H1 (cell line): ENCODE measurements around the gene UBE4B. TPM values are rescaled to one million over a fixed set of nuclear protein-coding genes. Genes with fewer than 3 reads are reported as not detected.

Source experiments
- POU5F1 ChIP-seq: IDR thresholded peaks from 2 replicates; pipeline ENCODE4 v1.6.1; 2011; ENCODE audit warnings: low read depth, mild to moderate bottlenecking, low read length, moderate library complexity
- SP4 ChIP-seq: IDR thresholded peaks from 2 replicates; pipeline ENCODE4 v1.6.1; 2012; ENCODE audit warnings: low read length, inconsistent platforms
- polyA plus RNA-seq, 7 experiments: library from polyadenylated mRNA; depleted of rRNA in 3 of 7; stranded (reverse) in 5 of 7; unstranded in 2 of 7; fragments of >200 nt in 5 of 7; fragments of 200-250 nt in 2 of 7; gene quantifications; 1 replicate in 5 of 7; 2 replicates in 1 of 7; 4 replicates in 1 of 7; pipeline versions ENCODE4 v1.2.1 to v1.2.3, GENCODE V29; 2011 to 2013; ENCODE audit warnings: missing spikeins in 2 of 7, mixed read lengths in 2 of 7
- total RNA-seq: library from RNA; stranded (reverse); fragmentation: NEBNext Ultra II Directional; extraction: Animal tissue kit (Norgen Biotek cat#: 25700); gene quantifications from 2 replicates; pipeline ENCODE4 v1.2.1, GENCODE V29; 2021
- TF ChIP-seq, protein P1 (sequence below): fragments of 300-600 bp; sonication (generic); IDR thresholded peaks from 2 replicates; pipeline ENCODE4 v1.7.1; 2012; ENCODE audit warnings: low read length, moderate library complexity, mild to moderate bottlenecking, inconsistent platforms; ENCODE audit not compliant: insufficient replicate concordance

UBE4B gene
- total and polyA plus RNA-seq, 2 of the 8 experiments (the other 6 are each of a cell fraction or from before 2014, with no cell fraction given) = 24.5 to 90.1 TPM

- TF ChIP-seq, protein P1, sequence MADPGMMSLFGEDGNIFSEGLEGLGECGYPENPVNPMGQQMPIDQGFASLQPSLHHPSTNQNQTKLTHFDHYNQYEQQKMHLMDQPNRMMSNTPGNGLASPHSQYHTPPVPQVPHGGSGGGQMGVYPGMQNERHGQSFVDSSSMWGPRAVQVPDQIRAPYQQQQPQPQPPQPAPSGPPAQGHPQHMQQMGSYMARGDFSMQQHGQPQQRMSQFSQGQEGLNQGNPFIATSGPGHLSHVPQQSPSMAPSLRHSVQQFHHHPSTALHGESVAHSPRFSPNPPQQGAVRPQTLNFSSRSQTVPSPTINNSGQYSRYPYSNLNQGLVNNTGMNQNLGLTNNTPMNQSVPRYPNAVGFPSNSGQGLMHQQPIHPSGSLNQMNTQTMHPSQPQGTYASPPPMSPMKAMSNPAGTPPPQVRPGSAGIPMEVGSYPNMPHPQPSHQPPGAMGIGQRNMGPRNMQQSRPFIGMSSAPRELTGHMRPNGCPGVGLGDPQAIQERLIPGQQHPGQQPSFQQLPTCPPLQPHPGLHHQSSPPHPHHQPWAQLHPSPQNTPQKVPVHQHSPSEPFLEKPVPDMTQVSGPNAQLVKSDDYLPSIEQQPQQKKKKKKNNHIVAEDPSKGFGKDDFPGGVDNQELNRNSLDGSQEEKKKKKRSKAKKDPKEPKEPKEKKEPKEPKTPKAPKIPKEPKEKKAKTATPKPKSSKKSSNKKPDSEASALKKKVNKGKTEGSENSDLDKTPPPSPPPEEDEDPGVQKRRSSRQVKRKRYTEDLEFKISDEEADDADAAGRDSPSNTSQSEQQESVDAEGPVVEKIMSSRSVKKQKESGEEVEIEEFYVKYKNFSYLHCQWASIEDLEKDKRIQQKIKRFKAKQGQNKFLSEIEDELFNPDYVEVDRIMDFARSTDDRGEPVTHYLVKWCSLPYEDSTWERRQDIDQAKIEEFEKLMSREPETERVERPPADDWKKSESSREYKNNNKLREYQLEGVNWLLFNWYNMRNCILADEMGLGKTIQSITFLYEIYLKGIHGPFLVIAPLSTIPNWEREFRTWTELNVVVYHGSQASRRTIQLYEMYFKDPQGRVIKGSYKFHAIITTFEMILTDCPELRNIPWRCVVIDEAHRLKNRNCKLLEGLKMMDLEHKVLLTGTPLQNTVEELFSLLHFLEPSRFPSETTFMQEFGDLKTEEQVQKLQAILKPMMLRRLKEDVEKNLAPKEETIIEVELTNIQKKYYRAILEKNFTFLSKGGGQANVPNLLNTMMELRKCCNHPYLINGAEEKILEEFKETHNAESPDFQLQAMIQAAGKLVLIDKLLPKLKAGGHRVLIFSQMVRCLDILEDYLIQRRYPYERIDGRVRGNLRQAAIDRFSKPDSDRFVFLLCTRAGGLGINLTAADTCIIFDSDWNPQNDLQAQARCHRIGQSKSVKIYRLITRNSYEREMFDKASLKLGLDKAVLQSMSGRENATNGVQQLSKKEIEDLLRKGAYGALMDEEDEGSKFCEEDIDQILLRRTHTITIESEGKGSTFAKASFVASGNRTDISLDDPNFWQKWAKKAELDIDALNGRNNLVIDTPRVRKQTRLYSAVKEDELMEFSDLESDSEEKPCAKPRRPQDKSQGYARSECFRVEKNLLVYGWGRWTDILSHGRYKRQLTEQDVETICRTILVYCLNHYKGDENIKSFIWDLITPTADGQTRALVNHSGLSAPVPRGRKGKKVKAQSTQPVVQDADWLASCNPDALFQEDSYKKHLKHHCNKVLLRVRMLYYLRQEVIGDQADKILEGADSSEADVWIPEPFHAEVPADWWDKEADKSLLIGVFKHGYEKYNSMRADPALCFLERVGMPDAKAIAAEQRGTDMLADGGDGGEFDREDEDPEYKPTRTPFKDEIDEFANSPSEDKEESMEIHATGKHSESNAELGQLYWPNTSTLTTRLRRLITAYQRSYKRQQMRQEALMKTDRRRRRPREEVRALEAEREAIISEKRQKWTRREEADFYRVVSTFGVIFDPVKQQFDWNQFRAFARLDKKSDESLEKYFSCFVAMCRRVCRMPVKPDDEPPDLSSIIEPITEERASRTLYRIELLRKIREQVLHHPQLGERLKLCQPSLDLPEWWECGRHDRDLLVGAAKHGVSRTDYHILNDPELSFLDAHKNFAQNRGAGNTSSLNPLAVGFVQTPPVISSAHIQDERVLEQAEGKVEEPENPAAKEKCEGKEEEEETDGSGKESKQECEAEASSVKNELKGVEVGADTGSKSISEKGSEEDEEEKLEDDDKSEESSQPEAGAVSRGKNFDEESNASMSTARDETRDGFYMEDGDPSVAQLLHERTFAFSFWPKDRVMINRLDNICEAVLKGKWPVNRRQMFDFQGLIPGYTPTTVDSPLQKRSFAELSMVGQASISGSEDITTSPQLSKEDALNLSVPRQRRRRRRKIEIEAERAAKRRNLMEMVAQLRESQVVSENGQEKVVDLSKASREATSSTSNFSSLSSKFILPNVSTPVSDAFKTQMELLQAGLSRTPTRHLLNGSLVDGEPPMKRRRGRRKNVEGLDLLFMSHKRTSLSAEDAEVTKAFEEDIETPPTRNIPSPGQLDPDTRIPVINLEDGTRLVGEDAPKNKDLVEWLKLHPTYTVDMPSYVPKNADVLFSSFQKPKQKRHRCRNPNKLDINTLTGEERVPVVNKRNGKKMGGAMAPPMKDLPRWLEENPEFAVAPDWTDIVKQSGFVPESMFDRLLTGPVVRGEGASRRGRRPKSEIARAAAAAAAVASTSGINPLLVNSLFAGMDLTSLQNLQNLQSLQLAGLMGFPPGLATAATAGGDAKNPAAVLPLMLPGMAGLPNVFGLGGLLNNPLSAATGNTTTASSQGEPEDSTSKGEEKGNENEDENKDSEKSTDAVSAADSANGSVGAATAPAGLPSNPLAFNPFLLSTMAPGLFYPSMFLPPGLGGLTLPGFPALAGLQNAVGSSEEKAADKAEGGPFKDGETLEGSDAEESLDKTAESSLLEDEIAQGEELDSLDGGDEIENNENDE = no peak
- TF ChIP-seq POU5F1 = no peak
- peak; percentile 62; the same call in 1 of the 2 replicates for TF ChIP-seq SP4
- TF ChIP-seq, all 59 proteins: peak for 27
Observed at GRCh38 chr1:10032590-10033358, at the start of gene UBE4B (continued).
